CD4-positive, alpha-beta memory T cell (primary cell): Measurements from ENCODE around the gene TARDBP. TPM values are rescaled to one million over a fixed set of nuclear protein-coding genes. Genes with fewer than 3 reads are reported as not detected.

ENCODE experiments used
- CTCF ChIA-PET: fragments of 350-600 bp; sonication (Branson Sonifier 250); formaldehyde crosslinking; loops from one replicate; lab custom pipeline; 2021; ENCODE audit warnings: inconsistent platforms; ENCODE audit not compliant: partially characterized antibody; lab: Charles Lee
- POLR2A ChIA-PET: fragments of 350-600 bp; sonication (Branson Sonifier 250); formaldehyde crosslinking; loops from one replicate; lab custom pipeline; 2021; ENCODE audit not compliant: partially characterized antibody; lab: Charles Lee
- DNase-seq, 5 donors: peaks; one replicate each; pipeline versions ENCODE4 v3.0.0 to v3.0.0-alpha.2; 2020 to 2022; ENCODE audit warnings: mixed read lengths in 1 of 5
- H3K27ac ChIP-seq: one replicate; pipeline ENCODE4 v1.7.0; 2013; ENCODE audit warnings: low read depth, low read length
- H3K27me3 ChIP-seq: 2 replicates; pipeline ENCODE4 v1.7.0; 2013; ENCODE audit warnings: mild to moderate bottlenecking, low read length, moderate library complexity; ENCODE audit not compliant: insufficient read depth
- H3K36me3 ChIP-seq: 2 replicates; pipeline ENCODE4 v1.7.0; 2013; ENCODE audit warnings: mild to moderate bottlenecking, low read length, moderate library complexity; ENCODE audit not compliant: insufficient read depth
- H3K4me1 ChIP-seq: 2 replicates; pipeline ENCODE4 v1.7.0; 2013; ENCODE audit warnings: mild to moderate bottlenecking, low read length, moderate library complexity; ENCODE audit not compliant: insufficient read depth
- H3K4me3 ChIP-seq, 2 donors: one replicate each; pipeline ENCODE4 v1.7.0; 2013; ENCODE audit warnings: low read length in 2 of 2, mild to moderate bottlenecking in 1 of 2
- H3K9me3 ChIP-seq, 2 donors: one replicate each; pipeline ENCODE4 v1.7.0; 2013; ENCODE audit warnings: low read length in 2 of 2, control low read depth in 1 of 2; ENCODE audit not compliant: control insufficient read depth in 1 of 2
- H3K27ac Mint-ChIP-seq, 7 donors: one replicate each; pipeline ENCODE4 v1.8.0; 2020 to 2021; ENCODE audit warnings: mixed read lengths in 7 of 7, mild to moderate bottlenecking in 6 of 7, inconsistent platforms in 3 of 7, moderate library complexity in 3 of 7
- H3K27me3 Mint-ChIP-seq, 2 donors: one replicate each; pipeline ENCODE4 v1.8.0; 2020 to 2021; ENCODE audit warnings: mixed read lengths in 2 of 2
- H3K36me3 Mint-ChIP-seq, 2 donors: one replicate each; pipeline ENCODE4 v1.8.0; 2020 to 2021; ENCODE audit warnings: mixed read lengths in 2 of 2, inconsistent platforms in 1 of 2, mild to moderate bottlenecking in 1 of 2
- H3K4me1 Mint-ChIP-seq, 4 donors: one replicate each; pipeline ENCODE4 v1.8.0; 2020 to 2021; ENCODE audit warnings: mixed read lengths in 4 of 4, mild to moderate bottlenecking in 1 of 4
- H3K4me3 Mint-ChIP-seq, 8 donors: one replicate each; pipeline ENCODE4 v1.8.0; 2020 to 2021; ENCODE audit warnings: mixed read lengths in 8 of 8, mild to moderate bottlenecking in 7 of 8, moderate library complexity in 6 of 8, inconsistent platforms in 3 of 8
- H3K9me3 Mint-ChIP-seq, 8 donors: one replicate each; pipeline ENCODE4 v1.8.0; 2020 to 2021; ENCODE audit warnings: mixed read lengths in 8 of 8, mild to moderate bottlenecking in 5 of 8, inconsistent platforms in 3 of 8, moderate library complexity in 1 of 8
- intact Hi-C: fragments of 100-400 bp; cut with micrococcal nuclease; formaldehyde crosslinking; loops from one replicate; pipeline ENCODE4 v1.15.1; 2023
- polyA plus RNA-seq, 2 donors: library from polyadenylated mRNA; unstranded; fragments of 300-500 nt; fragmentation: Illumina TruSeq; gene quantifications; one replicate each; pipeline ENCODE4 v1.2.3, GENCODE V29; 2021
- total RNA-seq, 2 experiments: library from RNA; stranded (reverse); gene quantifications; one replicate each; pipeline ENCODE4 v1.2.3, GENCODE V29; 2021

Gene TARDBP
- 100 to 1,000 TPM; 194 to 195 TPM for total RNA-seq
- 10 to 100 TPM; 54.0 to 99.4 TPM for polyA plus RNA-seq

- Histone ChIP-seq H3K4me3 (peak within 1 kb of the TSS; percentile 55 to 97), H3K27ac (peak within 1 kb of the TSS; percentile 98), H3K9me3 (no peaks in the 10 kb centered on the region), H3K36me3 (peaks cover 35% of the 10 kb centered on the region), H3K27me3 (no peaks in the 10 kb centered on the region), H3K4me1 (peaks cover 44% of the 10 kb centered on the region)
- H3K27me3 Mint-ChIP-seq: no peaks in the 10 kb centered on the region
- POLR2A ChIA-PET: interaction anchor here (0.7 to 3.3 kb wide), 13 partner anchors 9 to 895 kb away, joined by 3 to 25 read pairs (median 4); partner anchors contain the start of genes AGTRAP, EXOSC10, FBXO6 and MTOR
- H3K36me3 Mint-ChIP-seq: peaks cover 25 to 34% of the 10 kb centered on the region in 2 donors
- DNase-seq: peak; percentile 90 to 95 (median 92)
- no peaks in the 10 kb centered on the region for H3K9me3 Mint-ChIP-seq
- H3K4me3 Mint-ChIP-seq: peak within 1 kb of the TSS; percentile 88 to 96 (median 89)
- intact Hi-C loops: loop anchor here (2.0 kb wide), 1 partner anchor 48 kb away; the partner anchor contains the start of gene SRM
- CTCF ChIA-PET: interaction anchor here (0.7 to 0.9 kb wide), 2 partner anchors 25 to 631 kb away, joined by 3 read pairs; no protein-coding TSS in a partner anchor
- peaks cover 16 to 41% (median 24%) of the 10 kb centered on the region in 4 donors for H3K4me1 Mint-ChIP-seq
- H3K27ac Mint-ChIP-seq: peak within 1 kb of the TSS; percentile 97 to 98 (median 97)
These were observed at the start of gene TARDBP for GRCh38 chr1:11012260-11013159. TSS of gene TARDBP (plus strand) at chr1:11012654. CDS start at chr1:11013728, 1,074 bp downstream.

- peaks cover 6% of the 10 kb centered on the region for H3K4me1 ChIP-seq
These were observed 46.8 kb upstream of the TARDBP start for GRCh38 chr1:10965546-10966226.

GRCh38 chr1:10967090-10967489, 45.4 kb upstream of the TARDBP start:
- ChIA-PET POLR2A (no interaction called here), CTCF (no interaction called here)
- intact Hi-C loops: no loop called here
- H3K4me1 ChIP-seq: no peaks in the 10 kb centered on the region
- H3K27me3 Mint-ChIP-seq: peaks cover 3 to 10% of the 10 kb centered on the region in 2 donors
- H3K9me3 ChIP-seq: no peaks in the 10 kb centered on the region
- H3K9me3 Mint-ChIP-seq: no peaks in the 10 kb centered on the region
- no peak overlapping the region for H3K4me3 ChIP-seq
- DNase-seq: no peak
- peak overlapping the region in 2 of 7 donors; percentile 11 to 70 for H3K27ac Mint-ChIP-seq
- no peaks in the 10 kb centered on the region for H3K36me3 ChIP-seq
- no peak overlapping the region for H3K27ac ChIP-seq
- no peaks in the 10 kb centered on the region for H3K36me3 Mint-ChIP-seq
- no peak overlapping the region for H3K4me3 Mint-ChIP-seq
- peaks cover 8 to 13% (median 10%) of the 10 kb centered on the region in 4 donors for H3K4me1 Mint-ChIP-seq
- no peaks in the 10 kb centered on the region for H3K27me3 ChIP-seq

More at GRCh38 chr1:10965546-10966226, 46.8 kb upstream of the TARDBP start:
- H3K4me1 Mint-ChIP-seq: peaks cover 8 to 13% (median 11%) of the 10 kb centered on the region in 4 donors
- peak overlapping the region in 1 of 7 donors; percentile 36 for H3K27ac Mint-ChIP-seq
- ChIA-PET CTCF (interaction anchor here (0.7 kb wide), 1 partner anchor 10 kb away, joined by 3 read pairs; no protein-coding TSS in a partner anchor), POLR2A (no interaction called here)
- no peaks in the 10 kb centered on the region for H3K9me3 ChIP-seq
- H3K27ac ChIP-seq: no peak overlapping the region
- H3K36me3 ChIP-seq: no peaks in the 10 kb centered on the region
- no peaks in the 10 kb centered on the region for H3K27me3 ChIP-seq
- intact Hi-C loops: no loop called here
- no peaks in the 10 kb centered on the region for H3K36me3 Mint-ChIP-seq
- no peaks in the 10 kb centered on the region for H3K9me3 Mint-ChIP-seq
- peak overlapping the region in 6 of 8 donors; percentile 5 to 71 (median 48) for H3K4me3 Mint-ChIP-seq
- peak in 3 of 5 donors; percentile 2 to 58 (median 16) for DNase-seq
- peaks cover 5 to 12% of the 10 kb centered on the region in 2 donors for H3K27me3 Mint-ChIP-seq
- H3K4me3 ChIP-seq: no peak overlapping the region

DNA sequence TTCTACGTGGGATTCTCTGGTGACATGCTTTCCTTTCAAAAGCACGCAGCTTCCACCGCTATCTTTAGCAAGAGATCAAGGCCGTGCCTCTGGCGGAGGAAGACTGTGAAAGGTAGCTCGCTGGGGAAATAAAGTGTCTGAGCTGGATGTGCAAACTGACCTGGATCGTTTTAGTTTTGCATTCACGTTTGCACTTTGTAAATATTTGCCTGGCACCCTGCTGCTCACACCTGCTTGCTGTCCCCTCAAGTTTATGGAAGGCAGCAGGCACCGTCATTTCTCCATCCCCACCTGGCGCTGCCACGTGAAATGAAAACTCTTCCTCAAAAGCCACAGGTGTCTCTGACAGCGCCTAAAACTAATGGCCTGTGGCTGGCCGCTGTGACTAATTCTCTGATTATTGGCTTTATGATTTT, 44.0 kb upstream of the TARDBP start:
- H3K27ac Mint-ChIP-seq: no peak overlapping the region
- no peaks in the 10 kb centered on the region for H3K9me3 ChIP-seq
- ChIA-PET POLR2A (no interaction called here), CTCF (no interaction called here)
- no peak for DNase-seq
- H3K4me1 ChIP-seq: no peaks in the 10 kb centered on the region
- no peak overlapping the region for H3K27ac ChIP-seq
- H3K4me3 ChIP-seq: no peak overlapping the region
- peaks cover 8 to 13% (median 10%) of the 10 kb centered on the region in 4 donors for H3K4me1 Mint-ChIP-seq
- H3K27me3 ChIP-seq: no peaks in the 10 kb centered on the region
- no peaks in the 10 kb centered on the region for H3K36me3 Mint-ChIP-seq
- H3K36me3 ChIP-seq: no peaks in the 10 kb centered on the region
- peaks cover 0 to 8% of the 10 kb centered on the region in 2 donors for H3K27me3 Mint-ChIP-seq
- intact Hi-C loops: no loop called here
- no peaks in the 10 kb centered on the region for H3K9me3 Mint-ChIP-seq
- H3K4me3 Mint-ChIP-seq: peak overlapping the region in 1 of 8 donors; percentile 9

GRCh38 chr1:10969267-10969970, 43.0 kb upstream of the TARDBP start:
- peaks cover 8 to 13% (median 10%) of the 10 kb centered on the region in 4 donors for H3K4me1 Mint-ChIP-seq
- intact Hi-C loops: no loop called here
- DNase-seq: no peak
- H3K9me3 Mint-ChIP-seq: no peaks in the 10 kb centered on the region
- Histone ChIP-seq H3K27ac (no peak overlapping the region), H3K36me3 (no peaks in the 10 kb centered on the region), H3K9me3 (no peaks in the 10 kb centered on the region), H3K27me3 (no peaks in the 10 kb centered on the region), H3K4me3 (no peak overlapping the region), H3K4me1 (no peaks in the 10 kb centered on the region)
- POLR2A ChIA-PET: no interaction called here
- H3K4me3 Mint-ChIP-seq: no peak overlapping the region
- no peak overlapping the region for H3K27ac Mint-ChIP-seq
- CTCF ChIA-PET: interaction anchor here (0.6 to 1.4 kb wide), 2 partner anchors 11 to 760 kb away, joined by 3 to 5 read pairs; no protein-coding TSS in a partner anchor
- H3K36me3 Mint-ChIP-seq: no peaks in the 10 kb centered on the region
- H3K27me3 Mint-ChIP-seq: peaks cover 0 to 2% of the 10 kb centered on the region in 2 donors

DNA sequence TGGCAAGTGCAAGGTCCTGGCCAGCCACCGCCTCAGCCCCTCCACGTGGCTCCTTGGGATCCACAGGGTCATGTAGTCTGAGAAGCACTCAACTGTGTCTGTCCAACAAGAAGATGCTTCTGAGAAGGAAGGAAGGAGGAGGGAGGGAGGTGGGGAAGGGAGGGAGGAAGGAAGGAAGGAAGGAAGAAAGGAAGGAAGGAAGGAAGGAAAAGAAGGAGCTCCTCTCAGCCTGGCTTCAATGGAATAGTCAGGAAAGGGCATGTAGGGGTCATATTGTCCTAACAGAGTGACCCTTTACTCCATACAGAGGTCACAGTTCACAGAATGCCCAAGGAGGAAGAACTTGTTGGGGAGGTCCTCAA, 42.5 kb upstream of the TARDBP start:
- Mint-ChIP-seq H3K27ac (no peak overlapping the region), H3K36me3 (no peaks in the 10 kb centered on the region), H3K4me3 (no peak overlapping the region), H3K4me1 (peaks cover 6 to 10% (median 8%) of the 10 kb centered on the region in 4 donors), H3K9me3 (no peaks in the 10 kb centered on the region), H3K27me3 (peaks cover 0 to 2% of the 10 kb centered on the region in 2 donors)
- no peak overlapping the region for H3K4me3 ChIP-seq
- no peaks in the 10 kb centered on the region for H3K27me3 ChIP-seq
- no peaks in the 10 kb centered on the region for H3K4me1 ChIP-seq
- no peaks in the 10 kb centered on the region for H3K9me3 ChIP-seq
- no peaks in the 10 kb centered on the region for H3K36me3 ChIP-seq
- H3K27ac ChIP-seq: no peak overlapping the region
- POLR2A ChIA-PET: no interaction called here
- intact Hi-C loops: no loop called here
- DNase-seq: no peak
- CTCF ChIA-PET: interaction anchor here (1.4 kb wide), 1 partner anchor 12 kb away, joined by 5 read pairs; no protein-coding TSS in a partner anchor
